Astrocyte (in vitro differentiated cells and primary cell): ENCODE measurements around the gene TMCO2. TPM values are rescaled to one million over a fixed set of nuclear protein-coding genes. Genes with fewer than 3 reads are reported as not detected.

Experiments used
- DNase-seq: peaks from one replicate; pipeline ENCODE4 v3.0.0-alpha.2; 2010; ENCODE audit warnings: low read depth
- FAIRE-seq: peaks from 2 replicates; lab custom pipeline; 2011; peaks lifted over from hg19 to GRCh38; lab: Jason Lieb, UNC
- H2AFZ ChIP-seq: 2 replicates; pipeline ENCODE4 v1.6.0; 2012; ENCODE audit warnings: low read depth, low read length, inconsistent platforms
- H3K27ac ChIP-seq: 2 replicates; pipeline ENCODE4 v1.5.1; 2011; ENCODE audit warnings: low read depth, low read length, inconsistent platforms
- H3K27me3 ChIP-seq: 2 replicates; pipeline ENCODE4 v1.6.0; 2011; ENCODE audit warnings: low read length, inconsistent platforms; ENCODE audit not compliant: insufficient read depth
- H3K36me3 ChIP-seq: 2 replicates; pipeline ENCODE4 v1.5.1; 2011; ENCODE audit warnings: low read length, inconsistent platforms; ENCODE audit not compliant: insufficient read depth
- H3K4me1 ChIP-seq: 2 replicates; pipeline ENCODE4 v1.5.1; 2011; ENCODE audit warnings: low read length, inconsistent platforms; ENCODE audit not compliant: insufficient read depth
- H3K4me2 ChIP-seq: 2 replicates; pipeline ENCODE4 v1.6.0; 2012; ENCODE audit warnings: low read length, inconsistent platforms
- H3K4me3 ChIP-seq: 2 replicates; pipeline ENCODE4 v1.5.1; 2011; ENCODE audit warnings: low read depth, mild to moderate bottlenecking, low read length, inconsistent platforms; ENCODE audit not compliant: insufficient read depth
- H3K79me2 ChIP-seq: 2 replicates; pipeline ENCODE4 v1.6.0; 2012; ENCODE audit warnings: mild to moderate bottlenecking, low read length, inconsistent platforms; ENCODE audit not compliant: insufficient read depth
- H3K9ac ChIP-seq: 2 replicates; pipeline ENCODE4 v1.6.0; 2012; ENCODE audit warnings: mild to moderate bottlenecking, low read length, inconsistent platforms
- H3K9me3 ChIP-seq: 2 replicates; pipeline ENCODE4 v1.5.1; 2012; ENCODE audit warnings: low read depth, mild to moderate bottlenecking, low read length, inconsistent platforms; ENCODE audit not compliant: insufficient read depth
- H4K20me1 ChIP-seq: 2 replicates; pipeline ENCODE4 v1.6.0; 2012; ENCODE audit warnings: low read length, inconsistent platforms; ENCODE audit not compliant: insufficient read depth
- H3K27ac Mint-ChIP-seq: one replicate; pipeline ENCODE4 v1.8.0; 2021; ENCODE audit warnings: mild to moderate bottlenecking, mixed read lengths; ENCODE audit not compliant: unreplicated experiment
- H3K27me3 Mint-ChIP-seq: one replicate; pipeline ENCODE4 v1.8.0; 2021; ENCODE audit warnings: low read depth, mixed read lengths; ENCODE audit not compliant: unreplicated experiment
- H3K36me3 Mint-ChIP-seq: one replicate; pipeline ENCODE4 v1.8.0; 2021; ENCODE audit warnings: low read depth, mixed read lengths; ENCODE audit not compliant: unreplicated experiment
- H3K4me1 Mint-ChIP-seq: one replicate; pipeline ENCODE4 v1.8.0; 2021; ENCODE audit warnings: low read depth, mixed read lengths; ENCODE audit not compliant: unreplicated experiment
- H3K4me3 Mint-ChIP-seq: one replicate; pipeline ENCODE4 v1.8.0; 2021; ENCODE audit warnings: mild to moderate bottlenecking, moderate library complexity, mixed read lengths; ENCODE audit not compliant: unreplicated experiment
- H3K9me3 Mint-ChIP-seq: one replicate; pipeline ENCODE4 v1.8.0; 2021; ENCODE audit warnings: mild to moderate bottlenecking, mixed read lengths; ENCODE audit not compliant: unreplicated experiment
- EZH2 ChIP-seq: IDR thresholded peaks from 2 replicates; pipeline ENCODE4 v1.6.1; 2012; ENCODE audit warnings: mild to moderate bottlenecking, low read length, inconsistent platforms; ENCODE audit not compliant: insufficient read depth
- total RNA-seq: library from RNA; stranded (reverse); gene quantifications from 2 replicates; pipeline ENCODE4 v1.2.1, GENCODE V29; 2021
- TF ChIP-seq, protein P1 (sequence below): IDR thresholded peaks from 2 replicates; pipeline ENCODE4 v1.5.1; 2011; ENCODE audit warnings: low read depth, mild to moderate bottlenecking, inconsistent platforms, low read length, moderate library complexity; ENCODE audit not compliant: insufficient read depth

The TMCO2 gene
- total RNA-seq, 1 donor from 2014 or later: not detected

DNA sequence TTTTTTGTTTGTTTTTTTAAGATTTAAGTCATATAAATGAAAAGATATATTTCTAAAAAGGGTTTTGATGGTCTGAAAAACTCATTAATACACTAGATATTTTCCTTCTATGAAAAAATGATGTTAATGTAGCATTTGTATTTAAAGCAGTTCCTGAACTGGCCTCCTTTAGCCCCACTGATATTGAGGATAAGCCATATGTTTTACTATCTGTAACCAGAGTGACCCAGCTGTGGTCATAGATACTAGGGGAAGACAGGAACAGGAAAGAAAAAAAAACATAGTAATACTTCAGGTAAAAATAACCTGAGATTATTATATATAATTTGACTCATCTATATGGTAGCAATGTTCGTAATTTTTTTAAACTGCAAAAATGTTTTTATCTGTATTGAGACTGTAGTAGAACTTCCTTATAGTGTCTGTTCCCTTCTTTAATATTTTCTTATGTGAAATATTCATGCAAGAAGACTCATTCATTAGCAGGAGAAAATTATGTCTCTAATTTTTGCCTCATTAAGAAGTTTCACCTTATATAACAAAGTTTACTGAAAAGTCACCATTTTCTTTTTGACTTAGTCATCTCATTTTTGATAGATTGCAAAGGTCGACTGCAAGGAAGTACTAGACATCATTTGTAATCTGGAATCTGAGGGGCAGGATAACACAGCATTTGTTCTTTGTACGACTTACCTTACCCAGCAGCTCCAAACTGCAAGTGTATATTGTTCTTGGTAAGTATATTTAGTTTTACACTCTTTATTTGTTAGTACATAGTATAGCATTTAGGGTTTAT lies 25.6 kb upstream of the TMCO2 start:
- TF ChIP-seq EZH2: no peak
- TF ChIP-seq, protein P1, sequence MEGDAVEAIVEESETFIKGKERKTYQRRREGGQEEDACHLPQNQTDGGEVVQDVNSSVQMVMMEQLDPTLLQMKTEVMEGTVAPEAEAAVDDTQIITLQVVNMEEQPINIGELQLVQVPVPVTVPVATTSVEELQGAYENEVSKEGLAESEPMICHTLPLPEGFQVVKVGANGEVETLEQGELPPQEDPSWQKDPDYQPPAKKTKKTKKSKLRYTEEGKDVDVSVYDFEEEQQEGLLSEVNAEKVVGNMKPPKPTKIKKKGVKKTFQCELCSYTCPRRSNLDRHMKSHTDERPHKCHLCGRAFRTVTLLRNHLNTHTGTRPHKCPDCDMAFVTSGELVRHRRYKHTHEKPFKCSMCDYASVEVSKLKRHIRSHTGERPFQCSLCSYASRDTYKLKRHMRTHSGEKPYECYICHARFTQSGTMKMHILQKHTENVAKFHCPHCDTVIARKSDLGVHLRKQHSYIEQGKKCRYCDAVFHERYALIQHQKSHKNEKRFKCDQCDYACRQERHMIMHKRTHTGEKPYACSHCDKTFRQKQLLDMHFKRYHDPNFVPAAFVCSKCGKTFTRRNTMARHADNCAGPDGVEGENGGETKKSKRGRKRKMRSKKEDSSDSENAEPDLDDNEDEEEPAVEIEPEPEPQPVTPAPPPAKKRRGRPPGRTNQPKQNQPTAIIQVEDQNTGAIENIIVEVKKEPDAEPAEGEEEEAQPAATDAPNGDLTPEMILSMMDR: no peak
- no peak for FAIRE-seq
- Histone ChIP-seq H3K36me3 (no peaks in the 10 kb centered on the region), H2AFZ (no peak overlapping the region), H3K4me1 (no peaks in the 10 kb centered on the region), H3K27ac (no peak overlapping the region), H3K4me3 (no peak overlapping the region), H3K4me2 (no peak overlapping the region), H3K9me3 (no peaks in the 10 kb centered on the region), H3K79me2 (no peaks in the 10 kb centered on the region), H4K20me1 (no peaks in the 10 kb centered on the region), H3K27me3 (no peaks in the 10 kb centered on the region), H3K9ac (no peak overlapping the region)
- no peak for DNase-seq
- H3K4me1 Mint-ChIP-seq: peaks cover 1% of the 10 kb centered on the region
- H3K27me3 Mint-ChIP-seq: no peaks in the 10 kb centered on the region
- no peak overlapping the region for H3K4me3 Mint-ChIP-seq
- peaks cover 1% of the 10 kb centered on the region for H3K36me3 Mint-ChIP-seq
- H3K9me3 Mint-ChIP-seq: no peaks in the 10 kb centered on the region
- no peak overlapping the region for H3K27ac Mint-ChIP-seq

DNA sequence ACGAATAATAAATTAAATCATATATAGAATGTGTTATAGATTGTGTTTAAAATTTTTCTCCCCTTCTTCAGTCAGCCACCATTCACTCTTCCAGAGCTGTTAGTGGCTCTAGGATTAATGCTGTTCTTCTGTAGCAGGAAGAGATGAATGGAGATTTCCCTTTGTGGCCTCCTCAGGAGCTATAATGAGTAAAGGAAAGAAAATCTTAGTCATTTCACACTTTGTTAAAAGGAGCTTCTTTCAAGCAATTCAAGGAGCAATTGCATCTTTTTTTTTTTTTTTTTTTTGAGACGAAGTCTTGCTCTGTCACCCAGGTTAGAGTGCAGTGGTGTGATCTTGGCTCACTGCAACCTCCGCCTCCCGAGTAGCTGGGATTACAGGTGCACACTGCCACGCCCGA lies 23.7 kb upstream of the TMCO2 start:
- H3K4me3 ChIP-seq: no peak overlapping the region
- no peaks in the 10 kb centered on the region for H3K4me1 ChIP-seq
- no peaks in the 10 kb centered on the region for H3K27me3 Mint-ChIP-seq
- TF ChIP-seq EZH2: no peak
- TF ChIP-seq, protein P1: no peak
- H3K36me3 Mint-ChIP-seq: peaks cover 1% of the 10 kb centered on the region
- H3K27me3 ChIP-seq: no peaks in the 10 kb centered on the region
- no peak for DNase-seq
- no peaks in the 10 kb centered on the region for H3K36me3 ChIP-seq
- no peak overlapping the region for H3K4me2 ChIP-seq
- no peak overlapping the region for H3K27ac Mint-ChIP-seq
- no peaks in the 10 kb centered on the region for H3K79me2 ChIP-seq
- H3K9ac ChIP-seq: no peak overlapping the region
- H3K9me3 ChIP-seq: no peaks in the 10 kb centered on the region
- no peaks in the 10 kb centered on the region for H4K20me1 ChIP-seq
- H3K4me1 Mint-ChIP-seq: peaks cover 1% of the 10 kb centered on the region
- FAIRE-seq: no peak
- H3K27ac ChIP-seq: no peak overlapping the region
- no peak overlapping the region for H3K4me3 Mint-ChIP-seq
- H2AFZ ChIP-seq: no peak overlapping the region
- H3K9me3 Mint-ChIP-seq: no peaks in the 10 kb centered on the region

- Histone ChIP-seq H3K9ac (no peak overlapping the region), H3K9me3 (no peaks in the 10 kb centered on the region), H3K4me1 (no peaks in the 10 kb centered on the region), H2AFZ (no peak overlapping the region), H3K79me2 (no peaks in the 10 kb centered on the region), H3K36me3 (no peaks in the 10 kb centered on the region), H3K4me2 (no peak overlapping the region), H3K4me3 (no peak overlapping the region), H3K27me3 (no peaks in the 10 kb centered on the region), H3K27ac (no peak overlapping the region), H4K20me1 (no peaks in the 10 kb centered on the region)
- FAIRE-seq (no peak), DNase-seq (no peak)
- Mint-ChIP-seq H3K9me3 (no peaks in the 10 kb centered on the region), H3K27ac (no peak overlapping the region), H3K4me1 (peaks cover 1% of the 10 kb centered on the region), H3K4me3 (no peak overlapping the region), H3K27me3 (no peaks in the 10 kb centered on the region), H3K36me3 (peaks cover 1% of the 10 kb centered on the region)
- TF ChIP-seq, protein P1: no peak
- TF ChIP-seq EZH2: no peak
These were observed 21.5 kb upstream of the TMCO2 start for GRCh38 chr1:40226192-40226591.
